HL-60 (cell line): ENCODE results near the gene HECTD4.

ENCODE experiments used
- DNase-seq, 2 experiments: peaks; one replicate each; pipeline ENCODE4 v3.0.0-alpha.2; 2010 to 2020; ENCODE audit warnings: low read depth in 1 of 2, low spot score in 1 of 2
- H3K27ac ChIP-seq: fragments of 250-450 bp; sonication (Bioruptor Pico); replicated peaks from 2 replicates; pipeline ENCODE4 v1.5.1; 2020; ENCODE audit warnings: mild to moderate bottlenecking, moderate library complexity
- H3K27me3 ChIP-seq: fragments of 250-450 bp; sonication (Bioruptor Pico); 2 replicates; pipeline ENCODE4 v1.5.1; 2021; ENCODE audit warnings: mild to moderate bottlenecking, moderate library complexity; ENCODE audit not compliant: insufficient read depth, poor library complexity, severe bottlenecking
- H3K4me3 ChIP-seq: replicated peaks from 2 replicates; pipeline ENCODE4 v1.5.1; 2011; ENCODE audit warnings: mild to moderate bottlenecking, control low read depth, low read length; ENCODE audit not compliant: insufficient read depth
- CTCF ChIP-seq: IDR thresholded peaks from one replicate; pipeline ENCODE4 v1.5.1; 2011; ENCODE audit warnings: low read length, control low read depth, inconsistent platforms; ENCODE audit not compliant: insufficient read depth
- GABPA ChIP-seq: IDR thresholded peaks from 2 replicates; pipeline ENCODE4 v1.6.1; 2012; ENCODE audit warnings: low read depth
- POLR2AphosphoS5 ChIP-seq: IDR thresholded peaks from 2 replicates; pipeline ENCODE4 v1.6.1; 2012; ENCODE audit warnings: low read depth
- REST ChIP-seq: IDR thresholded peaks from 2 replicates; pipeline ENCODE4 v1.6.1; 2012; ENCODE audit warnings: low read depth; ENCODE audit not compliant: insufficient replicate concordance
- SPI1 ChIP-seq: IDR thresholded peaks from 2 replicates; pipeline ENCODE4 v1.6.1; 2012; ENCODE audit warnings: low read depth, mild to moderate bottlenecking, borderline replicate concordance

The HECTD4 gene

GRCh38 chr12:112169966-112170365, 212.3 kb downstream of the HECTD4 start:
- no peak for TF ChIP-seq SPI1
- H3K27me3 ChIP-seq = no peaks in the 10 kb centered on the region
- no peak overlapping the region for H3K27ac ChIP-seq
- DNase-seq = no peak
- H3K4me3 ChIP-seq = no peak overlapping the region

- H3K27ac ChIP-seq = no peak overlapping the region
- TF ChIP-seq SPI1 (no peak), GABPA (no peak), REST (no peak), CTCF (no peak), POLR2AphosphoS5 (no peak)
- no peak for DNase-seq
- H3K27me3 ChIP-seq = no peaks in the 10 kb centered on the region
- H3K4me3 ChIP-seq = no peak overlapping the region
These were observed 212.9 kb downstream of the HECTD4 start for GRCh38 chr12:112169161-112169872.

GRCh38 chr12:112168561-112168971, 213.7 kb downstream of the HECTD4 start:
- H3K27ac ChIP-seq = no peak overlapping the region
- no peak overlapping the region for H3K4me3 ChIP-seq
- TF ChIP-seq CTCF = no peak
- TF ChIP-seq POLR2AphosphoS5 = no peak
- TF ChIP-seq REST = no peak
- H3K27me3 ChIP-seq = no peaks in the 10 kb centered on the region
- DNase-seq = no peak

- Histone ChIP-seq H3K27ac (no peak overlapping the region), H3K4me3 (no peak overlapping the region), H3K27me3 (no peaks in the 10 kb centered on the region)
- TF ChIP-seq POLR2AphosphoS5 = no peak
- DNase-seq = no peak
These were observed 214.3 kb downstream of the HECTD4 start for GRCh38 chr12:112167718-112168525.

- no peak for DNase-seq
- Histone ChIP-seq H3K27ac (no peak overlapping the region), H3K4me3 (no peak overlapping the region), H3K27me3 (no peaks in the 10 kb centered on the region)
- TF ChIP-seq CTCF (no peak), GABPA (no peak)
These were observed 215.2 kb downstream of the HECTD4 start for GRCh38 chr12:112167031-112167461.
